ENCODE results near the gene NKAPD1. TPM values are rescaled to one million over a fixed set of nuclear protein-coding genes. Genes with fewer than 3 reads are reported as not detected.

The NKAPD1 gene
- total and polyA plus RNA-seq, 2 donors (not counting 1 experiment from before 2014, with no cell fraction given): 25.8 to 27.5 TPM

DNA sequence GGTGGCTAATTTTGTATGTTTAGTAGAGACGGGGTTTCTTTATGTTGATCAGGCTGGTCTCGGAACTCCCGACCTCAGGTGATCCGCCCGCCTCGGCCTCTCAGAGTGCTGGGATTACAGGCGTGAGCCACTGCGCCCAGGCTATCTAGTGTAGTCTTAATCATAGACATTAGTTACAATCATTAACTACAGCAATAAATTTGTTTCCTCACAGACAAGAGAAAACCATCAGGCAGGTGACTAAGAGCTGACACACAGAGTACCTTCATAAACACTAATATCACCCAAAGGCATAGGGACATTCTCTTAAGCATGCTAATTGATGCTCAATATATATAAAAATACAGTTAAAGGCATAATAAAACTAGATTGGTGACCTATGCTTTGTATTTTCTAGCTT is 32.0 kb downstream of the NKAPD1 start:
- H3K27ac ChIP-seq (ENCODE audit: insufficient read depth, low read length): no peak overlapping the region
- H3K36me3 ChIP-seq (ENCODE audit: control insufficient read depth, insufficient read depth, low read length): no peaks in the 10 kb centered on the region
- H3K4me2 ChIP-seq (ENCODE audit: extremely low read depth, insufficient read depth, low read length): no peak overlapping the region
- H3K9me3 ChIP-seq (ENCODE audit: control insufficient read depth, insufficient read depth, low read depth, low read length): no peaks in the 10 kb centered on the region
- H3K4me1 ChIP-seq (ENCODE audit: control insufficient read depth, extremely low read depth, insufficient read depth, low read length): no peaks in the 10 kb centered on the region
- TF ChIP-seq, protein P1, sequence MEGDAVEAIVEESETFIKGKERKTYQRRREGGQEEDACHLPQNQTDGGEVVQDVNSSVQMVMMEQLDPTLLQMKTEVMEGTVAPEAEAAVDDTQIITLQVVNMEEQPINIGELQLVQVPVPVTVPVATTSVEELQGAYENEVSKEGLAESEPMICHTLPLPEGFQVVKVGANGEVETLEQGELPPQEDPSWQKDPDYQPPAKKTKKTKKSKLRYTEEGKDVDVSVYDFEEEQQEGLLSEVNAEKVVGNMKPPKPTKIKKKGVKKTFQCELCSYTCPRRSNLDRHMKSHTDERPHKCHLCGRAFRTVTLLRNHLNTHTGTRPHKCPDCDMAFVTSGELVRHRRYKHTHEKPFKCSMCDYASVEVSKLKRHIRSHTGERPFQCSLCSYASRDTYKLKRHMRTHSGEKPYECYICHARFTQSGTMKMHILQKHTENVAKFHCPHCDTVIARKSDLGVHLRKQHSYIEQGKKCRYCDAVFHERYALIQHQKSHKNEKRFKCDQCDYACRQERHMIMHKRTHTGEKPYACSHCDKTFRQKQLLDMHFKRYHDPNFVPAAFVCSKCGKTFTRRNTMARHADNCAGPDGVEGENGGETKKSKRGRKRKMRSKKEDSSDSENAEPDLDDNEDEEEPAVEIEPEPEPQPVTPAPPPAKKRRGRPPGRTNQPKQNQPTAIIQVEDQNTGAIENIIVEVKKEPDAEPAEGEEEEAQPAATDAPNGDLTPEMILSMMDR (conservative IDR thresholded peaks at IDR 0.05 in 1 of 2, IDR thresholded peaks at IDR 0.05 in 1 of 2; ENCODE audit: low read depth in 1 of 2, low read length in 2 of 2): no peak
- TF ChIP-seq EZH2 (IDR thresholded peaks at IDR 0.05; ENCODE audit: low read length, missing control alignments): no peak
- H4K20me1 ChIP-seq (ENCODE audit: control insufficient read depth, extremely low read depth, insufficient read depth, low read length): no peaks in the 10 kb centered on the region
- no peak for DNase-seq (ENCODE audit: low read depth in 2 of 2)
- no peak overlapping the region for H3K9ac ChIP-seq (ENCODE audit: insufficient read depth, low read length)
- H3K27me3 ChIP-seq (ENCODE audit: control insufficient read depth, insufficient read depth, low read length): no peaks in the 10 kb centered on the region
- no peaks in the 10 kb centered on the region for H3K79me2 ChIP-seq (ENCODE audit: control insufficient read depth, insufficient read depth, low read length)
- H3K4me3 ChIP-seq (replicated peaks in 1 of 4; ENCODE audit: control extremely low read depth in 1 of 4, insufficient read depth in 1 of 4, low read depth in 3 of 4, low read length in 4 of 4): no peak overlapping the region
- H2AFZ ChIP-seq (ENCODE audit: low read length): no peak overlapping the region

DNA sequence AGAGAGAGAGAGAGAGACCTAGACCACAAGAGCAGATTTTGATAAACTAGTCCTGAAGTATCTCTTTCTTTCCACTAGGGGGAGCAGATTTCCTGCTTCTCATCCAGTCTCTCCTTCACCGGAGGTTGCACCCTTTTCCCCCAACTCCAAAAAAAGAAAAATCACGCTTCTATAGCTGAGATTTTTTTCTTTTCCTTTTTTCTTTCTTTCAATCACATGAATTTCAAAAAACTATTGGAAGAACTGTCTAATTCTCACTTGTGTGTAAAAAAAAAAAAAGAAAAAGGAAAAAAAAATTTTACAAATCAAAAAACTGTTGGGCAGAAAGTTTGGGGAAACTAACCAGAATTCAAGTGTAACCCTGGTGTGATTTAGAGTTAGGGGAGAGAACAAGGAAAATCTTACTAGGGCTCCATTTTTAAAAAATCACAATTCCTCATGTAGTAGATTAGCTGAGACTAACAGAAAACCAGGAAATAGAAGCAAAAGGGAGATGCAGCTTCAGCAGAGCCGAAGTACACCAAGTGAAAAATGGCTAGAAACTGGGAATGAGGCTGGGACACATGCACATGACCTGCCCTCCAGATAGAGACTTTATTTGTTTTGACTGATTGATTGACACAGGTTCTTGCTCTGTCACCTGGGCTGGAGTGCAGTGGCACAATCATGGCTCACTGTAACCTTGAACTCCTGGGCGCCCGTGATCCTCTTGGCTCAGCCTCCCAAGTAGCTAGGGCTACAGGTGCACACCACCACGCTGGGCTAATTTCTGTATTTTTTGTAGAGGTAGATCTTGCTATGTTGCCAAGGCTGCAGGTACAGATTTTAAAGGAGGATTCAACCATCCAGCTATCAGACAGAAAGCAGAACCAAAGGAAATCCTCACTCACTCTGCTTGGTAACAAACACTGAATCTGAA is 39.7 kb downstream of the NKAPD1 start:
- no peak overlapping the region for H2AFZ ChIP-seq (ENCODE audit: low read length)
- DNase-seq (ENCODE audit: low read depth in 2 of 2): peak; percentile 66 to 76
- H3K79me2 ChIP-seq (ENCODE audit: control insufficient read depth, insufficient read depth, low read length): no peaks in the 10 kb centered on the region
- H3K4me1 ChIP-seq (ENCODE audit: control insufficient read depth, extremely low read depth, insufficient read depth, low read length): no peaks in the 10 kb centered on the region
- no peak overlapping the region for H3K27ac ChIP-seq (ENCODE audit: insufficient read depth, low read length)
- no peaks in the 10 kb centered on the region for H3K36me3 ChIP-seq (ENCODE audit: control insufficient read depth, insufficient read depth, low read length)
- no peaks in the 10 kb centered on the region for H3K27me3 ChIP-seq (ENCODE audit: control insufficient read depth, insufficient read depth, low read length)
- H3K4me3 ChIP-seq (replicated peaks in 1 of 4; ENCODE audit: control extremely low read depth in 1 of 4, insufficient read depth in 1 of 4, low read depth in 3 of 4, low read length in 4 of 4): no peak overlapping the region
- H3K9me3 ChIP-seq (ENCODE audit: control insufficient read depth, insufficient read depth, low read depth, low read length): no peaks in the 10 kb centered on the region
- no peak overlapping the region for H3K9ac ChIP-seq (ENCODE audit: insufficient read depth, low read length)
- no peak overlapping the region for H3K4me2 ChIP-seq (ENCODE audit: extremely low read depth, insufficient read depth, low read length)
- no peak for TF ChIP-seq EZH2 (IDR thresholded peaks at IDR 0.05; ENCODE audit: low read length, missing control alignments)
- TF ChIP-seq, protein P1 (conservative IDR thresholded peaks at IDR 0.05 in 1 of 2, IDR thresholded peaks at IDR 0.05 in 1 of 2; ENCODE audit: low read depth in 1 of 2, low read length in 2 of 2): peak; percentile 58 to 67
- H4K20me1 ChIP-seq (ENCODE audit: control insufficient read depth, extremely low read depth, insufficient read depth, low read length): no peaks in the 10 kb centered on the region

DNA sequence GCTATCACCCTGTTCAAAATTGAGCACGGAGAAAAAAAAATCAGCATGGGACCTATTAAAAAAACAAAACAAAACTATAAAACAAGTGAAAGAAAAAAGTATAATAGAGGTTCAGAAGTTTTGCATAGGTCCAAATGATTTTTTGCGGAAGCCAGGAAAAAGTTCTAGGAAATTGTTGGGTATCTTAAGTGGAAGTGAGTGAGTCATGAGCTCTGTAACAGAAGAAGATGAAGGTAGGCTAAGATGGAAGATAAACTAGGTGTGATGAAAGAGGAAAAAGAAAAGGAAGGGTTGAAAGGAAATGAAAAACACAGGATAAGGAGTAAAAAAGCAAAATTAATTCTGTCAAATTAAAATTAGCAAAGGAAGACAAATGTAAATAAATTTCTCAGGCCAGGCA is 40.4 kb downstream of the NKAPD1 start:
- Histone ChIP-seq H3K36me3 (ENCODE audit: control insufficient read depth, insufficient read depth, low read length) (no peaks in the 10 kb centered on the region), H3K4me2 (ENCODE audit: extremely low read depth, insufficient read depth, low read length) (no peak overlapping the region), H2AFZ (ENCODE audit: low read length) (no peak overlapping the region), H3K9me3 (ENCODE audit: control insufficient read depth, insufficient read depth, low read depth, low read length) (no peaks in the 10 kb centered on the region), H3K4me1 (ENCODE audit: control insufficient read depth, extremely low read depth, insufficient read depth, low read length) (no peaks in the 10 kb centered on the region), H3K9ac (ENCODE audit: insufficient read depth, low read length) (no peak overlapping the region), H3K27ac (ENCODE audit: insufficient read depth, low read length) (no peak overlapping the region), H4K20me1 (ENCODE audit: control insufficient read depth, extremely low read depth, insufficient read depth, low read length) (no peaks in the 10 kb centered on the region), H3K27me3 (ENCODE audit: control insufficient read depth, insufficient read depth, low read length) (no peaks in the 10 kb centered on the region), H3K79me2 (ENCODE audit: control insufficient read depth, insufficient read depth, low read length) (no peaks in the 10 kb centered on the region), H3K4me3 (replicated peaks in 1 of 4; ENCODE audit: control extremely low read depth in 1 of 4, insufficient read depth in 1 of 4, low read depth in 3 of 4, low read length in 4 of 4) (no peak overlapping the region)
- DNase-seq (ENCODE audit: low read depth in 2 of 2): no peak
- TF ChIP-seq, protein P1 (conservative IDR thresholded peaks at IDR 0.05 in 1 of 2, IDR thresholded peaks at IDR 0.05 in 1 of 2; ENCODE audit: low read depth in 1 of 2, low read length in 2 of 2): no peak
- no peak for TF ChIP-seq EZH2 (IDR thresholded peaks at IDR 0.05; ENCODE audit: low read length, missing control alignments)

All from fibroblast of lung (primary cell).